ENCODE results near the gene ITGAE.

DNA sequence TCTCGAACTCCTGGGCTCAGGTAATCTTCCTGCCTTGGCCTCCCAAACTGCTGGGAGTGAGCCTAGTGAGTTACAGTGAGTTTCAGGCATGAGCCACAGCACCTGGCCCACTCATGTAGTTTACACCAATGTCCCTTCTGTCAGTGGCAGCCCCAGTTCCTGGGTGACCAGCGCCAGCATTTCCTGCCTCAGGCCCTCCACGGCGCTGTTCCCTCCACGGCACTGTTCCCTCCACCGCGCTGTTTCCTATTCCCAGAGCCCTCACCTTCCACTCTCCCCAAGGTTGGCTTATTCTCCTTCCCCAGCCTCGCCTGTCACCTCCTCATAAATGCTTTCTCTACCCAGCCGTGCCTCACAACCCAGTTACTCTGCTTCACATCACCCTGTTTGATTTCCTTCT lies 32.6 kb downstream of the ITGAE start:
- TF ChIP-seq, protein P1, sequence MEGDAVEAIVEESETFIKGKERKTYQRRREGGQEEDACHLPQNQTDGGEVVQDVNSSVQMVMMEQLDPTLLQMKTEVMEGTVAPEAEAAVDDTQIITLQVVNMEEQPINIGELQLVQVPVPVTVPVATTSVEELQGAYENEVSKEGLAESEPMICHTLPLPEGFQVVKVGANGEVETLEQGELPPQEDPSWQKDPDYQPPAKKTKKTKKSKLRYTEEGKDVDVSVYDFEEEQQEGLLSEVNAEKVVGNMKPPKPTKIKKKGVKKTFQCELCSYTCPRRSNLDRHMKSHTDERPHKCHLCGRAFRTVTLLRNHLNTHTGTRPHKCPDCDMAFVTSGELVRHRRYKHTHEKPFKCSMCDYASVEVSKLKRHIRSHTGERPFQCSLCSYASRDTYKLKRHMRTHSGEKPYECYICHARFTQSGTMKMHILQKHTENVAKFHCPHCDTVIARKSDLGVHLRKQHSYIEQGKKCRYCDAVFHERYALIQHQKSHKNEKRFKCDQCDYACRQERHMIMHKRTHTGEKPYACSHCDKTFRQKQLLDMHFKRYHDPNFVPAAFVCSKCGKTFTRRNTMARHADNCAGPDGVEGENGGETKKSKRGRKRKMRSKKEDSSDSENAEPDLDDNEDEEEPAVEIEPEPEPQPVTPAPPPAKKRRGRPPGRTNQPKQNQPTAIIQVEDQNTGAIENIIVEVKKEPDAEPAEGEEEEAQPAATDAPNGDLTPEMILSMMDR (IDR thresholded peaks at IDR 0.05), result no peak
- no peak for TF ChIP-seq POLR2A (IDR thresholded peaks at IDR 0.05)

All from sigmoid colon (tissue), 3 donors.